Measurements from ENCODE around the gene RASGRF1.

The RASGRF1 gene

GRCh38 chr15:78992416-78993256 is 97.9 kb downstream of the RASGRF1 start:
- H3K4me3 ChIP-seq (ENCODE audit: low read length), result no peak overlapping the region
- TF ChIP-seq, protein P1, sequence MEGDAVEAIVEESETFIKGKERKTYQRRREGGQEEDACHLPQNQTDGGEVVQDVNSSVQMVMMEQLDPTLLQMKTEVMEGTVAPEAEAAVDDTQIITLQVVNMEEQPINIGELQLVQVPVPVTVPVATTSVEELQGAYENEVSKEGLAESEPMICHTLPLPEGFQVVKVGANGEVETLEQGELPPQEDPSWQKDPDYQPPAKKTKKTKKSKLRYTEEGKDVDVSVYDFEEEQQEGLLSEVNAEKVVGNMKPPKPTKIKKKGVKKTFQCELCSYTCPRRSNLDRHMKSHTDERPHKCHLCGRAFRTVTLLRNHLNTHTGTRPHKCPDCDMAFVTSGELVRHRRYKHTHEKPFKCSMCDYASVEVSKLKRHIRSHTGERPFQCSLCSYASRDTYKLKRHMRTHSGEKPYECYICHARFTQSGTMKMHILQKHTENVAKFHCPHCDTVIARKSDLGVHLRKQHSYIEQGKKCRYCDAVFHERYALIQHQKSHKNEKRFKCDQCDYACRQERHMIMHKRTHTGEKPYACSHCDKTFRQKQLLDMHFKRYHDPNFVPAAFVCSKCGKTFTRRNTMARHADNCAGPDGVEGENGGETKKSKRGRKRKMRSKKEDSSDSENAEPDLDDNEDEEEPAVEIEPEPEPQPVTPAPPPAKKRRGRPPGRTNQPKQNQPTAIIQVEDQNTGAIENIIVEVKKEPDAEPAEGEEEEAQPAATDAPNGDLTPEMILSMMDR (IDR thresholded peaks at IDR 0.05; ENCODE audit: insufficient read depth, low read depth, low read length, missing control alignments), result no peak
- no peak for DNase-seq (ENCODE audit: low read depth)

DNA sequence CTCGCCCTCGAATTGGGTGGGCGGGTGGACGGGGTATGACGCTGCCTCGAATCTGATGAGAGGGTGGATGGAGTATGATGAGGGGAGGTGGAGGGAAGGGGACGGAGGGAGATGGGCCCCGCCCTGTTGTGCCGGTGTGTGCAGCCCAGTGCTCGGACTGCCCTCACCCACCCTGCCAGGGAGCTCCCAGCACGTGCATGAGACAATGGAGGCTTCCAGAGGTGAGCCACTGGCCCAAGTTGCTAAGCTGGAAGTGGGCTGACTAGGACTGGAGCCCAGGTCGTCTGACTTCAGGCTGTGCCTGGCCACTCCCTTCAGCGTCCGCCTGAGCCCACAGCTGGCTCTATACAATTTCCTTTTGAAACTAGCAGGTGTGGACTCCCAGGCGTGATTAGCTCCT is 98.7 kb downstream of the RASGRF1 start:
- TF ChIP-seq, protein P1 (IDR thresholded peaks at IDR 0.05; ENCODE audit: insufficient read depth, low read depth, low read length, missing control alignments), result no peak
- H3K4me3 ChIP-seq (ENCODE audit: low read length), result no peak overlapping the region
- no peak for DNase-seq (ENCODE audit: low read depth)

GRCh38 chr15:78991476-78991875 is 99.1 kb downstream of the RASGRF1 start:
- no peak overlapping the region for H3K4me3 ChIP-seq (ENCODE audit: low read length)
- TF ChIP-seq, protein P1 (IDR thresholded peaks at IDR 0.05; ENCODE audit: insufficient read depth, low read depth, low read length, missing control alignments), result no peak
- DNase-seq (ENCODE audit: low read depth), result no peak

DNA sequence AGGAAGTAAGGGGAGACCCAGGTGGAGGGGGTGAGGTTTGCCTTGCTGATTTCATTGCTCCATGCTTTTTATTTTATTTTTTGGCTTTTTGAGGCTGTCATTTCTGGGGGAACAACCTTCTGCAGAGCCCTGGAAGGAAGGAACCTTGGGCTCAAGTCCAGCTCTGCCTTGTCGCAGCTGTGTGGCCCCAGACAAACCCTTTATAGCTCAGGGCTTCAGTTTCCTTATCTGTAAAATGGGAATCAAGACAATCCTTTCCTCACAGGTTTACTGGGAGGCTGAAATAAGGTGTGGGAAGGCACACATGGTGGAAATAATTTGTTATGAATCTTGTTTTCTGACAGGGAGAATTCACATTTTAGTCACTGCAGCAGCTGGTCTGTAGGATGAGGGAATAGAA is 100.3 kb downstream of the RASGRF1 start:
- no peak overlapping the region for H3K4me3 ChIP-seq (ENCODE audit: low read length)
- DNase-seq (ENCODE audit: low read depth), result no peak
- TF ChIP-seq, protein P1 (IDR thresholded peaks at IDR 0.05; ENCODE audit: insufficient read depth, low read depth, low read length, missing control alignments), result no peak

DNA sequence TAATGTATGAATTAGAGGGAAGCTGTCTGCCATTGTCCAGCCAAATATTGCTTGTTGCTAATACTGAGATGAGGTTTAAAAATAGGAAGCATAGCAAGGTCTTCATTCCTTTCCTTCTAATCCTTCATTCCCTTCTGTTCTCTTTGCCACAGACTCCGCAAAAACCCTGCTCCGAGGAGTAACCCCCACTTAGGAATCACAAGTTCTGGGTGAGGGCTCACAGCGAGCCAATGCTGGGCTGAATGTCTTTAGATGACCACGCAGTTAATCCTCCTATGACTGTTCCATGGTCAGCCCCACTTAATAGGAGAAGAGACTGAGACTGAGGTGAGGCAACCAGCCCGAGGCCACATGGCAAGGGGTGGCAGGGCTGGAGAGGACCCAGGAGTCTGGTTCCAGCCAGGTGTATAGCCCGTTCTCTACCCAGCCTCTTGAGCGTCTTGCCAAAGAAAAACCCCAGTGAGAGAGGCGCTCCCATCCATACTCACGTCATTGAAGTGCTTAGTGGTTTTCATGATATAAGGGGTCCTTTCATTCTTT is 100.8 kb downstream of the RASGRF1 start:
- DNase-seq (ENCODE audit: low read depth), result no peak
- TF ChIP-seq, protein P1 (IDR thresholded peaks at IDR 0.05; ENCODE audit: insufficient read depth, low read depth, low read length, missing control alignments), result no peak
- H3K4me3 ChIP-seq (ENCODE audit: low read length), result no peak overlapping the region

DNA sequence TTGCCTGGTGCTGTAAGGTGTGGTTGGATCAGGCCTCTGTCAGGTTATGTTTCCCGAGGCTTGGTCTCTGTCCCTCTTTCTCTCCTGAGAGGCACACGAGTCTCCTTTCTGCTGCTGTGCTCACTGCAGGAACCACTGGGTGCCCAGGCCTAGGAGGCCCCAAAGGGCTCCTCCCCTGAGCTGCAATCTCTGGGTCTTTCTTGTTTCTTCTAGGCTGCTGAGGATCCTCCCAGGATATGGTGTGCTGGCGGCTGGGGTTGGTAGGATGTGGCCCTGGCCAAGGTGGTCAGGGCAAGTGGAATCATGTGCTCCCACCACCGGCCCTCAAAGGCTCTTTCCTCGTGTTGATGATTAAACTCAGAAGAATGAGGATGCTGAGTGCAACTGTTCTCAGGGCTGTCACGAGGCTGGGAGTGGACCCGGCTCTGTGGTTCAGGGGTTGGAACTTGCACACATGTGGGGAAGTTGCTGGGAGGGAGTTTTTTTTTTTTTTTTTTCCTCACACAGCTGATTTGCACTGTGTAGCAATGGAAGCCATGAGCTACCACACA is 102.1 kb downstream of the RASGRF1 start:
- peak; percentile 98 for DNase-seq (ENCODE audit: low read depth)
- TF ChIP-seq, protein P1 (IDR thresholded peaks at IDR 0.05; ENCODE audit: insufficient read depth, low read depth, low read length, missing control alignments), result no peak
- no peak overlapping the region for H3K4me3 ChIP-seq (ENCODE audit: low read length)

Measured in epithelial cell of esophagus (primary cell).